Uterus (tissue), 4 donors: ENCODE measurements around the gene CMKLR1. TPM values are rescaled to one million over a fixed set of nuclear protein-coding genes. Genes with fewer than 3 reads are reported as not detected.
A peak's percentile ranks its signal among the peaks of the same experiment; 100 is the strongest.

ENCODE experiments used
- DNase-seq, 2 donors: peaks; one replicate each; pipeline ENCODE4 v3.0.0-alpha.2; 2019 to 2020
- H3K27ac ChIP-seq, 2 donors: fragments of 200-600 bp; sonication (generic); 1 replicate in 1 of 2; 2 replicates in 1 of 2; pipeline ENCODE4 v1.5.1; 2016 to 2018
- H3K27me3 ChIP-seq, 2 donors: fragments of 200-600 bp; sonication (generic); one replicate each; pipeline ENCODE4 v1.5.1; 2018 to 2019; ENCODE audit warnings: control low read depth in 1 of 2
- H3K36me3 ChIP-seq, 2 donors: fragments of 200-600 bp; sonication (generic); one replicate each; pipeline ENCODE4 v1.5.1; 2019; ENCODE audit warnings: control low read depth in 1 of 2
- H3K4me1 ChIP-seq, 2 donors: fragments of 200-600 bp; sonication (generic); one replicate each; pipeline ENCODE4 v1.5.1; 2018 to 2019; ENCODE audit warnings: control low read depth in 1 of 2
- H3K4me3 ChIP-seq, 2 donors: fragments of 200-600 bp; sonication (generic); 1 replicate in 1 of 2; 2 replicates in 1 of 2; pipeline ENCODE4 v1.5.1; 2018 to 2019; ENCODE audit warnings: mild to moderate bottlenecking in 1 of 2
- H3K9me3 ChIP-seq, 2 donors: fragments of 200-600 bp; sonication (generic); one replicate each; pipeline ENCODE4 v1.5.1; 2019; ENCODE audit warnings: control low read depth in 1 of 2
- CTCF ChIP-seq, 4 experiments: fragments of 200-600 bp in 2 of 4; fragments of 450-650 bp in 2 of 4; sonication (generic) in 2 of 4; IDR thresholded peaks; one replicate each; pipeline ENCODE4 v1.5.1; 2016 to 2019; ENCODE audit warnings: antibody characterized with exemption in 4 of 4, mild to moderate bottlenecking in 2 of 4, moderate library complexity in 1 of 4
- POLR2A ChIP-seq, 2 donors: fragments of 450-650 bp; IDR thresholded peaks; one replicate each; pipeline ENCODE4 v1.6.1; 2016; ENCODE audit warnings: antibody characterized with exemption in 2 of 2, mild to moderate bottlenecking in 1 of 2, moderate library complexity in 1 of 2
- intact Hi-C: fragments of 100-400 bp; cut with DNase I; formaldehyde crosslinking; loops from one replicate; pipeline ENCODE4 v1.15.1; 2023; ENCODE audit warnings: low total_unique reads
- total RNA-seq, 4 donors: library from RNA; depleted of rRNA in 3 of 4; stranded (reverse); fragments of >200 nt in 3 of 4; gene quantifications; one replicate each; pipeline versions ENCODE4 v1.1.0 to v1.2.4, GENCODE V29; 2014 to 2023
- donor health status: DM: yes; HTN: yes; CAD: no.

CMKLR1 gene
- total RNA-seq, 4 donors from 2014 or later: 8.2 to 27.1 (median 11.5) TPM

- Histone ChIP-seq H3K4me3 (no peak overlapping the region), H3K4me1 (peaks cover 3 to 20% of the 10 kb centered on the region in 2 donors), H3K36me3 (no peaks in the 10 kb centered on the region), H3K27ac (peak overlapping the region; percentile 84 to 90), H3K9me3 (no peaks in the 10 kb centered on the region), H3K27me3 (no peaks in the 10 kb centered on the region)
- TF ChIP-seq CTCF (IDR thresholded peaks at IDR 0.05): no peak
- TF ChIP-seq POLR2A (IDR thresholded peaks at IDR 0.05): no peak
- intact Hi-C loops: no loop called here
- DNase-seq: peak; percentile 82 to 83
Observed at GRCh38 chr12:108302403-108303311, 36.5 kb downstream of the CMKLR1 start.

- no peaks in the 10 kb centered on the region for H3K9me3 ChIP-seq
- no peak overlapping the region for H3K4me3 ChIP-seq
- TF ChIP-seq POLR2A (IDR thresholded peaks at IDR 0.05) (no peak), CTCF (IDR thresholded peaks at IDR 0.05) (no peak)
- DNase-seq: no peak
- H3K27me3 ChIP-seq: no peaks in the 10 kb centered on the region
- peak overlapping the region; percentile 84 to 90 for H3K27ac ChIP-seq
- peaks cover 3 to 18% of the 10 kb centered on the region in 2 donors for H3K4me1 ChIP-seq
- intact Hi-C loops: no loop called here
- no peaks in the 10 kb centered on the region for H3K36me3 ChIP-seq
Observed at GRCh38 chr12:108302016-108302402, 37.1 kb downstream of the CMKLR1 start.

GRCh38 chr12:108301346-108301745, 37.8 kb downstream of the CMKLR1 start:
- Histone ChIP-seq H3K4me3 (no peak overlapping the region), H3K4me1 (peaks cover 3 to 12% of the 10 kb centered on the region in 2 donors), H3K36me3 (no peaks in the 10 kb centered on the region), H3K9me3 (no peaks in the 10 kb centered on the region), H3K27ac (peak overlapping the region in 1 of 2 donors; percentile 0), H3K27me3 (no peaks in the 10 kb centered on the region)
- TF ChIP-seq CTCF (IDR thresholded peaks at IDR 0.05) (no peak), POLR2A (IDR thresholded peaks at IDR 0.05) (no peak)
- DNase-seq: no peak
- intact Hi-C loops: no loop called here

GRCh38 chr12:108299980-108300696, 39.0 kb downstream of the CMKLR1 start:
- Histone ChIP-seq H3K9me3 (no peaks in the 10 kb centered on the region), H3K27ac (peak overlapping the region in 1 of 2 donors; percentile 51), H3K4me3 (no peak overlapping the region), H3K36me3 (no peaks in the 10 kb centered on the region), H3K27me3 (no peaks in the 10 kb centered on the region), H3K4me1 (peaks cover 3 to 6% of the 10 kb centered on the region in 2 donors)
- DNase-seq: no peak
- TF ChIP-seq CTCF (IDR thresholded peaks at IDR 0.05) (no peak), POLR2A (IDR thresholded peaks at IDR 0.05) (no peak)
- intact Hi-C loops: no loop called here

GRCh38 chr12:108299516-108299915, 39.6 kb downstream of the CMKLR1 start:
- H3K27me3 ChIP-seq: no peaks in the 10 kb centered on the region
- H3K4me3 ChIP-seq: no peak overlapping the region
- H3K36me3 ChIP-seq: no peaks in the 10 kb centered on the region
- intact Hi-C loops: no loop called here
- DNase-seq: no peak
- peak overlapping the region in 1 of 2 donors; percentile 51 for H3K27ac ChIP-seq
- no peaks in the 10 kb centered on the region for H3K9me3 ChIP-seq
- H3K4me1 ChIP-seq: peaks cover 0 to under 1% of the 10 kb centered on the region in 2 donors
- no peak for TF ChIP-seq CTCF (IDR thresholded peaks at IDR 0.05)
- TF ChIP-seq POLR2A (IDR thresholded peaks at IDR 0.05): no peak
